ENCODE data around the gene IFT27.

IFT27 gene

GRCh38 chr22:36715647-36716046, 60.3 kb downstream of the IFT27 start:
- DNase-seq = no peak

- DNase-seq = no peak
Measured at GRCh38 chr22:36714110-36714509, 61.8 kb downstream of the IFT27 start.

DNA sequence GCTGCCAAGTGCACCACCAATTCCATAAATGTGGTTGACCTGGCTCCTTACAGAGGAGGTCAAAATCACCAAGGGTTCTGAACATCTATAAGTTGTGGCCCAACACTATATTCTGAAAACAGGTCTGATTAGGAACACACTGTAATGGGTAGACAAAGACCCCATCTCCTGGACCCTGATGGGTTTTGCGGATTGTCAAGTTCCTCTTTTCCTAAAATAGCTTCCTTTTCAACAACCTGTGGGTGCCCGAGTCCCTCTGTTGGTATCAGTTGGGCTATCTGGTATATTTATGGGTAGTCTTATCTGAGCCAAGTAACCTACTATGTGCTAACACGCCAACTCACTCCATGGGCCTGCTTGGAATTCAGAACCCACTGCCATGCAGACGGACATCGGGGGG, 62.5 kb downstream of the IFT27 start:
- no peak for DNase-seq
